SK-N-MC (cell line): ENCODE results near the gene GLOD5.

Source experiments
- EZH2 ChIP-seq: fragments of 200-600 bp; sonication (generic); IDR thresholded peaks from one replicate; pipeline ENCODE4 v1.6.1; 2017; ENCODE audit warnings: antibody characterized with exemption
- FOXP2 ChIP-seq: optimal IDR thresholded peaks from 2 replicates; pipeline ENCODE3; 2011; ENCODE audit warnings: mild to moderate bottlenecking, moderate library complexity; ENCODE audit not compliant: insufficient read depth; ENCODE audit errors: extremely low read length, control extremely low read depth
- POLR2AphosphoS5 ChIP-seq: IDR thresholded peaks from 2 replicates; pipeline ENCODE4 v1.6.1; 2012; ENCODE audit warnings: mild to moderate bottlenecking, low read depth, low read length, borderline replicate concordance

DNA sequence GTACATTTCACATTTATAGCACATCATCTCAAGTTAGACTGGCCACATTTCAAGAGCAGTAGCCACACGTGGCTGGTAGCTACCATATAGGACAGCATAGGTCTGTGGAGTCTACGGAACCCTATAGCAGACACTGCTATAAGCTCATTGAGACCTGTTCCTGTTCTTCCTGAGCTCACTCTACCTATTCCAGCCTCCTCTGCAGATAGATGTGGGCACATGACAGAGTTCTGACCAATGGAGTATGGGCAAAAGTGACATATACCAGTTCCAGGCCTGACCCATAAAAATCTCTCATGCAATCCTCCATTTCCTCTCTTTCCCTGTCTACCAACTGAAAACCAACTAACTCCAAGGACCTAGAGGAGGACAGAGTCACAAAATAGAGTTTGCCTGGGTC, 36.8 kb downstream of the GLOD5 start:
- TF ChIP-seq EZH2 (no peak), POLR2AphosphoS5 (no peak), FOXP2 (no peak)
